Endothelial cell of umbilical vein (primary cell): Measurements from ENCODE around the gene SIAH3. TPM values are rescaled to one million over a fixed set of nuclear protein-coding genes. Genes with fewer than 3 reads are reported as not detected.
A peak's percentile ranks its signal among the peaks of the same experiment; 100 is the strongest.

Experiments
- BruUV-seq: library from RNA; stranded (reverse); fragments of 400-500 nt; replicated peaks from 2 replicates; lab custom pipeline; 2021; lab: Mats Ljungman, UMichigan
- CTCF ChIA-PET: fragments of 300-600, 350-600 bp; sonication (Branson Sonifier 250); formaldehyde crosslinking; loops from one replicate; lab custom pipeline; 2021; ENCODE audit warnings: antibody characterized with exemption, inconsistent platforms; lab: Charles Lee
- POLR2A ChIA-PET: fragments of 300-600, 350-600 bp; sonication (Branson Sonifier 250); formaldehyde crosslinking; loops from one replicate; lab custom pipeline; 2021; ENCODE audit warnings: antibody characterized with exemption, inconsistent platforms; lab: Charles Lee
- DNase-seq: peaks from one replicate; pipeline ENCODE4 v3.0.0-alpha.2; 2011; ENCODE audit warnings: low read depth, low spot score
- FAIRE-seq: peaks from 2 replicates; lab custom pipeline; 2011; peaks lifted over from hg19 to GRCh38; lab: Jason Lieb, UNC
- H2AFZ ChIP-seq: 2 replicates; pipeline ENCODE4 v1.6.0; 2012; ENCODE audit warnings: low read depth, low read length, control low read depth, inconsistent platforms
- H3K27ac ChIP-seq: 2 replicates; pipeline ENCODE4 v1.5.1; 2011; ENCODE audit warnings: low read depth, mild to moderate bottlenecking, control low read depth, low read length, moderate library complexity; ENCODE audit not compliant: insufficient read depth
- H3K27me3 ChIP-seq, 2 experiments: 2 replicates each; pipeline versions ENCODE4 v1.6.0 to v1.6.1; 2011; ENCODE audit warnings: low read length in 2 of 2, mixed read lengths in 1 of 2; ENCODE audit not compliant: control insufficient read depth in 2 of 2, insufficient read depth in 2 of 2
- H3K36me3 ChIP-seq, 2 experiments: 2 replicates in 1 of 2; 3 replicates in 1 of 2; pipeline ENCODE4 v1.5.1; 2011; ENCODE audit warnings: low read length in 2 of 2, mild to moderate bottlenecking in 1 of 2, moderate library complexity in 1 of 2; ENCODE audit not compliant: control insufficient read depth in 2 of 2, insufficient read depth in 2 of 2; ENCODE audit errors: extremely low read depth in 1 of 2
- H3K4me1 ChIP-seq: 3 replicates; pipeline ENCODE4 v1.5.1; 2011; ENCODE audit warnings: mild to moderate bottlenecking, low read length; ENCODE audit not compliant: control insufficient read depth, insufficient read depth; ENCODE audit errors: extremely low read depth
- H3K4me2 ChIP-seq: 2 replicates; pipeline ENCODE4 v1.6.1; 2011; ENCODE audit warnings: low read length, control low read depth, mixed read lengths; ENCODE audit not compliant: insufficient read depth
- H3K4me3 ChIP-seq, 3 experiments: fragments of 200-600 bp in 1 of 3; sonication (generic), shearing (Covaris generic) in 1 of 3; replicated peaks in 1 of 3; 2 replicates each; pipeline ENCODE4 v1.5.1; 2011 to 2016; ENCODE audit warnings: control low read depth in 3 of 3, low read length in 3 of 3, mild to moderate bottlenecking in 2 of 3, inconsistent platforms in 1 of 3, low read depth in 1 of 3, moderate library complexity in 1 of 3; ENCODE audit not compliant: insufficient read depth in 1 of 3
- H3K79me2 ChIP-seq: 2 replicates; pipeline ENCODE4 v1.6.0; 2012; ENCODE audit warnings: low read length, inconsistent platforms; ENCODE audit not compliant: control insufficient read depth, insufficient read depth
- H3K9ac ChIP-seq: replicated peaks from 2 replicates; pipeline ENCODE3; 2011; ENCODE audit warnings: low read length, control low read depth; ENCODE audit not compliant: insufficient read depth; ENCODE audit errors: extremely low read depth
- H3K9me1 ChIP-seq: replicated peaks from 3 replicates; pipeline ENCODE4 v1.6.0; 2011; ENCODE audit warnings: mild to moderate bottlenecking, low read length; ENCODE audit not compliant: control insufficient read depth, insufficient read depth; ENCODE audit errors: extremely low read depth
- H3K9me3 ChIP-seq: replicated peaks from 2 replicates; pipeline ENCODE4 v1.5.1; 2012; ENCODE audit warnings: low read length, inconsistent platforms; ENCODE audit not compliant: control insufficient read depth, insufficient read depth
- H4K20me1 ChIP-seq: replicated peaks from 2 replicates; pipeline ENCODE3; 2011; ENCODE audit warnings: mild to moderate bottlenecking, low read length; ENCODE audit not compliant: control insufficient read depth, insufficient read depth; ENCODE audit errors: extremely low read depth
- EZH2 ChIP-seq: IDR thresholded peaks from 2 replicates; pipeline ENCODE4 v1.6.1; 2012; ENCODE audit warnings: borderline replicate concordance, low read depth, mild to moderate bottlenecking, moderate library complexity, low read length, inconsistent platforms; ENCODE audit not compliant: severe bottlenecking
- FOS ChIP-seq: IDR thresholded peaks from 2 replicates; pipeline ENCODE4 v1.6.1; 2011; ENCODE audit warnings: mild to moderate bottlenecking, low read length, moderate library complexity, borderline replicate concordance; ENCODE audit not compliant: insufficient read depth
- GATA2 ChIP-seq: IDR thresholded peaks from 2 replicates; pipeline ENCODE4 v1.7.0; 2011; ENCODE audit warnings: low read depth, mild to moderate bottlenecking, moderate library complexity, mixed read lengths, low read length; ENCODE audit not compliant: insufficient read length, insufficient read depth
- JUN ChIP-seq: IDR thresholded peaks from 2 replicates; pipeline ENCODE4 v1.6.1; 2011; ENCODE audit warnings: borderline replicate concordance, low read depth; ENCODE audit not compliant: insufficient read length, insufficient read depth
- MAX ChIP-seq: IDR thresholded peaks from 2 replicates; pipeline ENCODE4 v1.6.1; 2011; ENCODE audit not compliant: insufficient read depth, insufficient read length
- MYC ChIP-seq: IDR thresholded peaks from one replicate; pipeline ENCODE4 v1.6.1; 2011; ENCODE audit warnings: mild to moderate bottlenecking, low read depth, low read length
- POLR2A ChIP-seq: IDR thresholded peaks from 2 replicates; pipeline ENCODE4 v1.6.1; 2012; ENCODE audit warnings: low read depth, mild to moderate bottlenecking, control low read depth, low read length
- POLR2AphosphoS5 ChIP-seq: IDR thresholded peaks from 2 replicates; pipeline ENCODE4 v1.6.1; 2012; ENCODE audit warnings: low read depth, mild to moderate bottlenecking, control low read depth, low read length, moderate library complexity; ENCODE audit not compliant: insufficient read depth
- dilution Hi-C: fragments of 300-500 bp; cut with MboI; formaldehyde crosslinking; loops from one replicate; pipeline ENCODE4 v1.15.0; 2019; ENCODE audit warnings: low sequenced_read_pairs; ENCODE audit not compliant: extremely low pct_ligation_motif_present
- intact Hi-C: fragments of 100-400 bp; cut with micrococcal nuclease; formaldehyde crosslinking; loops from one replicate; pipeline ENCODE4 v1.10.0; 2022
- polyA plus RNA-seq, 4 experiments: library from polyadenylated mRNA; depleted of rRNA in 3 of 4; stranded (reverse) in 3 of 4; unstranded in 1 of 4; fragments of >200 nt; gene quantifications; 2 replicates each; pipeline versions ENCODE4 v1.2.1 to v1.2.3, GENCODE V29; 2011 to 2012; ENCODE audit warnings: missing spikeins in 1 of 4
- total RNA-seq: library from RNA; stranded (reverse); gene quantifications from 2 replicates; pipeline ENCODE4 v1.2.3, GENCODE V29; 2021

The SIAH3 gene
- total and polyA plus RNA-seq, 2 donors (not counting 3 experiments of a cell fraction or from before 2014, with no cell fraction given): 0.03 TPM; not detected in 1

- intact Hi-C loops: no loop called here
- no peak overlapping the region for H2AFZ ChIP-seq
- dilution Hi-C loops: no loop called here
- ChIA-PET CTCF (interaction anchor here (0.7 to 2.0 kb wide), 5 partner anchors 13 to 448 kb away, joined by 3 to 7 read pairs (median 3); no protein-coding TSS in a partner anchor), POLR2A (interaction anchor here (0.7 kb wide), 1 partner anchor 12 kb away, joined by 3 read pairs; no protein-coding TSS in a partner anchor)
- no peaks in the 10 kb centered on the region for H3K9me3 ChIP-seq
- H3K27me3 ChIP-seq: peaks cover 0 to 3% of the 10 kb centered on the region in 2 experiments
- no peak overlapping the region for H3K9ac ChIP-seq
- BruUV-seq: no TSS peak
- peak; percentile 21 for DNase-seq
- H3K4me2 ChIP-seq: no peak overlapping the region
- no peak for TF ChIP-seq EZH2
- TF ChIP-seq POLR2A: no peak
- peak; percentile 48 for TF ChIP-seq POLR2AphosphoS5
- TF ChIP-seq GATA2: peak; percentile 56
- TF ChIP-seq MYC: no peak
- peak; percentile 68 for TF ChIP-seq FOS
- TF ChIP-seq JUN: peak; percentile 69
- no peak for TF ChIP-seq MAX
- H3K4me1 ChIP-seq: peaks cover 8% of the 10 kb centered on the region
- H3K9me1 ChIP-seq: no peaks in the 10 kb centered on the region
- H3K79me2 ChIP-seq: no peaks in the 10 kb centered on the region
- no peak overlapping the region for H3K4me3 ChIP-seq
- no peaks in the 10 kb centered on the region for H3K36me3 ChIP-seq
- peak; percentile 84 for FAIRE-seq
- peak overlapping the region; percentile 11 for H3K27ac ChIP-seq
- no peaks in the 10 kb centered on the region for H4K20me1 ChIP-seq
Observed at GRCh38 chr13:45873491-45874325, 22.2 kb upstream of the SIAH3 start.
